Measurements from ENCODE around the gene WDR93.
A peak's percentile ranks its signal among the peaks of the same experiment; 100 is the strongest.

The WDR93 gene

GRCh38 chr15:89751748-89752147, 61.1 kb downstream of the WDR93 start:
- Histone ChIP-seq H3K23ac (ENCODE audit: low read length) (no peak overlapping the region), H3K14ac (ENCODE audit: low read length) (peak overlapping the region; percentile 38), H3K9me3 (ENCODE audit: insufficient read depth, low read depth, low read length) (peaks cover 7% of the 10 kb centered on the region), H4K91ac (ENCODE audit: low read depth, low read length) (peak overlapping the region; percentile 16), H2BK12ac (ENCODE audit: low read length) (no peak overlapping the region), H4K12ac (ENCODE audit: low read depth, low read length) (no peak overlapping the region), H2BK5ac (ENCODE audit: low read depth, low read length, poor library complexity) (no peak overlapping the region), H2BK120ac (ENCODE audit: insufficient read depth, low read length, poor library complexity) (no peak overlapping the region), H3K27me3 (ENCODE audit: insufficient read depth, low read length) (peaks cover 29% of the 10 kb centered on the region), H2AK5ac (ENCODE audit: low read length) (peak overlapping the region; percentile 45), H4K8ac (ENCODE audit: low read depth, low read length) (no peak overlapping the region), H2AFZ (ENCODE audit: insufficient read depth, low read length, poor library complexity) (no peak overlapping the region), H3K4me3 (ENCODE audit: low read depth, low read length) (no peak overlapping the region), H3K9ac (ENCODE audit: low read length) (no peak overlapping the region), H3K27ac (ENCODE audit: low read depth, low read length) (peak overlapping the region; percentile 24), H3K4me1 (ENCODE audit: control insufficient read depth in 1 of 2, insufficient read depth in 2 of 2, low read length in 2 of 2) (peaks cover 32 to 36% of the 10 kb centered on the region in 2 experiments), H3K36me3 (ENCODE audit: control insufficient read depth in 1 of 2, insufficient read depth in 2 of 2, low read length in 2 of 2) (no peaks in the 10 kb centered on the region), H3K4ac (ENCODE audit: low read depth, low read length) (no peak overlapping the region), H3K4me2 (ENCODE audit: low read length) (peak overlapping the region; percentile 5), H3K79me1 (ENCODE audit: low read length) (peaks cover 10% of the 10 kb centered on the region), H3K18ac (ENCODE audit: low read length) (no peak overlapping the region), H3K79me2 (ENCODE audit: control insufficient read depth, insufficient read depth, low read length, poor library complexity) (peaks cover 4% of the 10 kb centered on the region)
- WGBS (ENCODE audit: extremely low coverage, insufficient coverage, insufficient read length) = no CpG with 5 or more reads among the region's 5 CpGs
- DNase-seq = peak; percentile 71 to 90

GRCh38 chr15:89753855-89754254, 63.2 kb downstream of the WDR93 start:
- no peak for DNase-seq
- Histone ChIP-seq H3K4me3 (ENCODE audit: low read depth, low read length) (no peak overlapping the region), H2BK12ac (ENCODE audit: low read length) (peak overlapping the region; percentile 81), H2BK120ac (ENCODE audit: insufficient read depth, low read length, poor library complexity) (no peak overlapping the region), H3K27ac (ENCODE audit: low read depth, low read length) (peak overlapping the region; percentile 25), H3K36me3 (ENCODE audit: control insufficient read depth in 1 of 2, insufficient read depth in 2 of 2, low read length in 2 of 2) (no peaks in the 10 kb centered on the region), H4K8ac (ENCODE audit: low read depth, low read length) (peak overlapping the region; percentile 33), H3K4me2 (ENCODE audit: low read length) (no peak overlapping the region), H3K9ac (ENCODE audit: low read length) (no peak overlapping the region), H4K12ac (ENCODE audit: low read depth, low read length) (no peak overlapping the region), H3K4ac (ENCODE audit: low read depth, low read length) (no peak overlapping the region), H2AK5ac (ENCODE audit: low read length) (no peak overlapping the region), H3K23ac (ENCODE audit: low read length) (no peak overlapping the region), H3K79me2 (ENCODE audit: control insufficient read depth, insufficient read depth, low read length, poor library complexity) (peaks cover 4% of the 10 kb centered on the region), H3K79me1 (ENCODE audit: low read length) (peaks cover 10% of the 10 kb centered on the region), H3K4me1 (ENCODE audit: control insufficient read depth in 1 of 2, insufficient read depth in 2 of 2, low read length in 2 of 2) (peaks cover 32 to 36% of the 10 kb centered on the region in 2 experiments), H2BK5ac (ENCODE audit: low read depth, low read length, poor library complexity) (peak overlapping the region; percentile 74), H2AFZ (ENCODE audit: insufficient read depth, low read length, poor library complexity) (no peak overlapping the region), H3K18ac (ENCODE audit: low read length) (peak overlapping the region; percentile 32), H3K14ac (ENCODE audit: low read length) (no peak overlapping the region), H3K27me3 (ENCODE audit: insufficient read depth, low read length) (peaks cover 12% of the 10 kb centered on the region), H4K91ac (ENCODE audit: low read depth, low read length) (peak overlapping the region; percentile 80), H3K9me3 (ENCODE audit: insufficient read depth, low read depth, low read length) (no peaks in the 10 kb centered on the region)
- WGBS (ENCODE audit: extremely low coverage, insufficient coverage, insufficient read length) = no CpG with 5 or more reads among the region's 7 CpGs

- peak overlapping the region; percentile 81 for H2BK12ac ChIP-seq (ENCODE audit: low read length)
- H2BK5ac ChIP-seq (ENCODE audit: low read depth, low read length, poor library complexity) = peak overlapping the region; percentile 81
- H3K9ac ChIP-seq (ENCODE audit: low read length) = no peak overlapping the region
- H2AK5ac ChIP-seq (ENCODE audit: low read length) = no peak overlapping the region
- H3K18ac ChIP-seq (ENCODE audit: low read length) = no peak overlapping the region
- H3K4me3 ChIP-seq (ENCODE audit: low read depth, low read length) = no peak overlapping the region
- H4K12ac ChIP-seq (ENCODE audit: low read depth, low read length) = no peak overlapping the region
- peaks cover 10% of the 10 kb centered on the region for H3K79me1 ChIP-seq (ENCODE audit: low read length)
- peak overlapping the region; percentile 33 for H3K4me2 ChIP-seq (ENCODE audit: low read length)
- peaks cover 6% of the 10 kb centered on the region for H3K27me3 ChIP-seq (ENCODE audit: insufficient read depth, low read length)
- H3K9me3 ChIP-seq (ENCODE audit: insufficient read depth, low read depth, low read length) = no peaks in the 10 kb centered on the region
- no peaks in the 10 kb centered on the region for H3K36me3 ChIP-seq (ENCODE audit: control insufficient read depth in 1 of 2, insufficient read depth in 2 of 2, low read length in 2 of 2)
- peak overlapping the region; percentile 52 for H2BK120ac ChIP-seq (ENCODE audit: insufficient read depth, low read length, poor library complexity)
- no peak overlapping the region for H2AFZ ChIP-seq (ENCODE audit: insufficient read depth, low read length, poor library complexity)
- DNase-seq = peak; percentile 80 to 89
- peaks cover 32 to 36% of the 10 kb centered on the region in 2 experiments for H3K4me1 ChIP-seq (ENCODE audit: control insufficient read depth in 1 of 2, insufficient read depth in 2 of 2, low read length in 2 of 2)
- H3K79me2 ChIP-seq (ENCODE audit: control insufficient read depth, insufficient read depth, low read length, poor library complexity) = peaks cover 4% of the 10 kb centered on the region
- no peak overlapping the region for H3K23ac ChIP-seq (ENCODE audit: low read length)
- H4K8ac ChIP-seq (ENCODE audit: low read depth, low read length) = peak overlapping the region; percentile 2
- peak overlapping the region; percentile 82 for H4K91ac ChIP-seq (ENCODE audit: low read depth, low read length)
- no CpG with 5 or more reads among the region's 8 CpGs for WGBS (ENCODE audit: extremely low coverage, insufficient coverage, insufficient read length)
- no peak overlapping the region for H3K4ac ChIP-seq (ENCODE audit: low read depth, low read length)
- peak overlapping the region; percentile 68 for H3K27ac ChIP-seq (ENCODE audit: low read depth, low read length)
- no peak overlapping the region for H3K14ac ChIP-seq (ENCODE audit: low read length)
Measured at GRCh38 chr15:89754361-89755154, 63.9 kb downstream of the WDR93 start.

- Histone ChIP-seq H3K27ac (ENCODE audit: low read depth, low read length) (no peak overlapping the region), H4K12ac (ENCODE audit: low read depth, low read length) (no peak overlapping the region), H2BK120ac (ENCODE audit: insufficient read depth, low read length, poor library complexity) (peak overlapping the region; percentile 30), H3K27me3 (ENCODE audit: insufficient read depth, low read length) (no peaks in the 10 kb centered on the region), H2AK5ac (ENCODE audit: low read length) (peak overlapping the region; percentile 80), H2BK5ac (ENCODE audit: low read depth, low read length, poor library complexity) (no peak overlapping the region), H3K23ac (ENCODE audit: low read length) (no peak overlapping the region), H4K8ac (ENCODE audit: low read depth, low read length) (no peak overlapping the region), H3K18ac (ENCODE audit: low read length) (no peak overlapping the region), H3K9me3 (ENCODE audit: insufficient read depth, low read depth, low read length) (no peaks in the 10 kb centered on the region), H3K4me2 (ENCODE audit: low read length) (no peak overlapping the region), H2BK12ac (ENCODE audit: low read length) (peak overlapping the region; percentile 78), H3K14ac (ENCODE audit: low read length) (no peak overlapping the region), H3K4me1 (ENCODE audit: control insufficient read depth in 1 of 2, insufficient read depth in 2 of 2, low read length in 2 of 2) (peaks cover 30 to 31% of the 10 kb centered on the region in 2 experiments), H3K4me3 (ENCODE audit: low read depth, low read length) (no peak overlapping the region), H3K9ac (ENCODE audit: low read length) (no peak overlapping the region), H3K36me3 (ENCODE audit: control insufficient read depth in 1 of 2, insufficient read depth in 2 of 2, low read length in 2 of 2) (no peaks in the 10 kb centered on the region), H2AFZ (ENCODE audit: insufficient read depth, low read length, poor library complexity) (no peak overlapping the region), H3K79me2 (ENCODE audit: control insufficient read depth, insufficient read depth, low read length, poor library complexity) (peaks cover 4% of the 10 kb centered on the region), H3K79me1 (ENCODE audit: low read length) (peaks cover 10% of the 10 kb centered on the region), H3K4ac (ENCODE audit: low read depth, low read length) (no peak overlapping the region), H4K91ac (ENCODE audit: low read depth, low read length) (peak overlapping the region; percentile 42)
- no CpG with 5 or more reads among the region's 4 CpGs for WGBS (ENCODE audit: extremely low coverage, insufficient coverage, insufficient read length)
- peak; percentile 71 to 89 for DNase-seq
Measured at GRCh38 chr15:89755701-89756100, 65.1 kb downstream of the WDR93 start.
